Thyroid gland (tissue), 4 donors: Measurements from ENCODE around the gene HELQ. TPM values are rescaled to one million over a fixed set of nuclear protein-coding genes. Genes with fewer than 3 reads are reported as not detected.

Experiments
- DNase-seq, 2 donors: peaks; one replicate each; pipeline ENCODE4 v3.0.0-alpha.2; 2019
- H3K27ac ChIP-seq, 3 donors: fragments of 200-600 bp; sonication (generic); 1 replicate in 2 of 3; 2 replicates in 1 of 3; pipeline ENCODE4 v1.5.1; 2016 to 2019; ENCODE audit warnings: mild to moderate bottlenecking in 1 of 3, moderate library complexity in 1 of 3
- H3K27me3 ChIP-seq: fragments of 200-600 bp; sonication (generic); one replicate; pipeline ENCODE4 v1.5.1; 2019
- H3K36me3 ChIP-seq, 2 donors: fragments of 200-600 bp; sonication (generic); one replicate each; pipeline ENCODE4 v1.5.1; 2016 to 2019
- H3K4me1 ChIP-seq, 2 donors: fragments of 200-600 bp; sonication (generic); one replicate each; pipeline ENCODE4 v1.5.1; 2017 to 2019
- H3K4me3 ChIP-seq, 3 donors: fragments of 200-600 bp; sonication (generic); replicated peaks in 1 of 3; 1 replicate in 2 of 3; 2 replicates in 1 of 3; pipeline ENCODE4 v1.5.1; 2016; ENCODE audit warnings: mild to moderate bottlenecking in 1 of 3
- H3K9me3 ChIP-seq: fragments of 200-600 bp; sonication (generic); one replicate; pipeline ENCODE4 v1.5.1; 2017
- CTCF ChIP-seq, 6 experiments: fragments of 200-600 bp in 3 of 6; fragments of 450-650 bp in 3 of 6; sonication (generic) in 3 of 6; IDR thresholded peaks; one replicate each; pipeline ENCODE4 v1.5.1; 2016 to 2019; ENCODE audit warnings: antibody characterized with exemption in 6 of 6, mild to moderate bottlenecking in 2 of 6, inconsistent platforms in 1 of 6, moderate library complexity in 1 of 6
- POLR2A ChIP-seq, 2 donors: fragments of 450-650 bp; IDR thresholded peaks; one replicate each; pipeline ENCODE4 v1.6.1; 2017; ENCODE audit warnings: antibody characterized with exemption in 2 of 2, mild to moderate bottlenecking in 2 of 2, moderate library complexity in 1 of 2
- WGBS, 2 donors: methylation state at CpG; one replicate each; pipeline ENCODE4 v1.1.5; 2017; 5-methylcytosine and 5-hydroxymethylcytosine counted together
- intact Hi-C: fragments of 100-400 bp; cut with DNase I; formaldehyde crosslinking; loops from one replicate; pipeline ENCODE4 v1.15.1; 2023
- total RNA-seq, 4 donors: library from RNA; depleted of rRNA; stranded (reverse); fragments of >200 nt; gene quantifications; one replicate each; pipeline ENCODE4 v1.2.3, GENCODE V29; 2016

Gene HELQ
- total RNA-seq, 4 donors from 2014 or later: 20.6 to 39.9 (median 28.5) TPM

GRCh38 chr4:83431200-83431599, 24.4 kb downstream of the HELQ start:
- H3K9me3 ChIP-seq: no peaks in the 10 kb centered on the region
- WGBS, 2 donors: 98% methylated on average over 1 of the region's 1 CpG
- intact Hi-C loops: no loop called here
- peaks cover 3 to 21% of the 10 kb centered on the region in 2 donors for H3K36me3 ChIP-seq
- no peak overlapping the region for H3K4me3 ChIP-seq
- H3K27ac ChIP-seq: no peak overlapping the region
- no peaks in the 10 kb centered on the region for H3K4me1 ChIP-seq
- TF ChIP-seq POLR2A (IDR thresholded peaks at IDR 0.05) (no peak), CTCF (IDR thresholded peaks at IDR 0.05) (no peak)
- H3K27me3 ChIP-seq: no peaks in the 10 kb centered on the region
- DNase-seq: no peak

GRCh38 chr4:83418211-83418610, 37.4 kb downstream of the HELQ start:
- H3K27ac ChIP-seq: no peak overlapping the region
- H3K4me3 ChIP-seq: no peak overlapping the region
- no peaks in the 10 kb centered on the region for H3K4me1 ChIP-seq
- intact Hi-C loops: no loop called here
- no peaks in the 10 kb centered on the region for H3K27me3 ChIP-seq
- DNase-seq: no peak
- H3K9me3 ChIP-seq: no peaks in the 10 kb centered on the region
- peaks cover 8 to 34% of the 10 kb centered on the region in 2 donors for H3K36me3 ChIP-seq
- TF ChIP-seq CTCF (IDR thresholded peaks at IDR 0.05): no peak
- TF ChIP-seq POLR2A (IDR thresholded peaks at IDR 0.05): no peak

GRCh38 chr4:83417566-83417965, 38.1 kb downstream of the HELQ start:
- peaks cover 8 to 28% of the 10 kb centered on the region in 2 donors for H3K36me3 ChIP-seq
- intact Hi-C loops: no loop called here
- TF ChIP-seq POLR2A (IDR thresholded peaks at IDR 0.05) (no peak), CTCF (IDR thresholded peaks at IDR 0.05) (no peak)
- no peak overlapping the region for H3K27ac ChIP-seq
- 84 to 89% methylated on average over 4 of the region's 4 CpGs for WGBS, 2 donors
- no peaks in the 10 kb centered on the region for H3K9me3 ChIP-seq
- no peak for DNase-seq
- H3K4me3 ChIP-seq: no peak overlapping the region
- no peaks in the 10 kb centered on the region for H3K4me1 ChIP-seq
- no peaks in the 10 kb centered on the region for H3K27me3 ChIP-seq

- H3K4me3 ChIP-seq: no peak overlapping the region
- no peak overlapping the region for H3K27ac ChIP-seq
- H3K9me3 ChIP-seq: no peaks in the 10 kb centered on the region
- no peak for TF ChIP-seq CTCF (IDR thresholded peaks at IDR 0.05)
- TF ChIP-seq POLR2A (IDR thresholded peaks at IDR 0.05): no peak
- 100% methylated on average over 2 of the region's 2 CpGs for WGBS, 2 donors
- no peaks in the 10 kb centered on the region for H3K4me1 ChIP-seq
- peaks cover 10 to 11% of the 10 kb centered on the region in 2 donors for H3K36me3 ChIP-seq
- intact Hi-C loops: no loop called here
- no peak for DNase-seq
- no peaks in the 10 kb centered on the region for H3K27me3 ChIP-seq
These were observed 41.9 kb downstream of the HELQ start for GRCh38 chr4:83413676-83414075.

- Histone ChIP-seq H3K4me1 (no peaks in the 10 kb centered on the region), H3K4me3 (no peak overlapping the region), H3K9me3 (no peaks in the 10 kb centered on the region), H3K27ac (no peak overlapping the region), H3K27me3 (no peaks in the 10 kb centered on the region), H3K36me3 (peaks cover 10 to 20% of the 10 kb centered on the region in 2 donors)
- 96 to 100% methylated on average over 1 of the region's 1 CpG for WGBS, 2 donors
- intact Hi-C loops: no loop called here
- DNase-seq: no peak
- TF ChIP-seq CTCF (IDR thresholded peaks at IDR 0.05): no peak
- TF ChIP-seq POLR2A (IDR thresholded peaks at IDR 0.05): no peak
These were observed 46.7 kb downstream of the HELQ start for GRCh38 chr4:83408908-83409307.
